Measurements from ENCODE around the gene BAZ2A.

- TF ChIP-seq CSDC2 (CRISPR knock-in tag; IDR thresholded peaks at IDR 0.05): no peak
- TF ChIP-seq SNAI2 (CRISPR knock-in tag; IDR thresholded peaks at IDR 0.05): no peak
- no peak for TF ChIP-seq ARNTL (CRISPR knock-in tag; IDR thresholded peaks at IDR 0.05; ENCODE audit: borderline replicate concordance, low read depth)
- no peak for TF ChIP-seq ZC3H10 (CRISPR knock-in tag; IDR thresholded peaks at IDR 0.05)
- TF ChIP-seq GLIS3 (CRISPR knock-in tag; IDR thresholded peaks at IDR 0.05): no peak
- TF ChIP-seq ZFP30 (CRISPR knock-in tag; IDR thresholded peaks at IDR 0.05): no peak
- no peak for TF ChIP-seq ESRRG (CRISPR knock-in tag; IDR thresholded peaks at IDR 0.05)
- no peak for TF ChIP-seq PATZ1 (CRISPR knock-in tag; IDR thresholded peaks at IDR 0.05; ENCODE audit: borderline replicate concordance)
- TF ChIP-seq TCF4 (CRISPR knock-in tag; IDR thresholded peaks at IDR 0.05; ENCODE audit: borderline replicate concordance): no peak
- no peak for TF ChIP-seq OSR1 (CRISPR knock-in tag; IDR thresholded peaks at IDR 0.05)
- no peak for TF ChIP-seq CSRNP3 (CRISPR knock-in tag; IDR thresholded peaks at IDR 0.05)
- TF ChIP-seq CREB5 (CRISPR knock-in tag; IDR thresholded peaks at IDR 0.05; ENCODE audit: low read depth): no peak
- TF ChIP-seq ZFP3 (CRISPR knock-in tag; IDR thresholded peaks at IDR 0.05): no peak
- no peak for TF ChIP-seq POU6F1 (CRISPR knock-in tag; IDR thresholded peaks at IDR 0.05; ENCODE audit: borderline replicate concordance, low read depth)
Measured at GRCh38 chr12:56574210-56574609, 55.9 kb downstream of the BAZ2A start.
